GM12878 (cell line): ENCODE measurements around the gene RDH5. TPM values are rescaled to one million over a fixed set of nuclear protein-coding genes. Genes with fewer than 3 reads are reported as not detected.
A peak's percentile ranks its signal among the peaks of the same experiment; 100 is the strongest.

Experiments
- BCL11A ChIP-seq: IDR thresholded peaks from 2 replicates; pipeline ENCODE4 v1.6.1; 2011; ENCODE audit warnings: low read depth, low read length
- HDGF ChIP-seq: fragments of 450-650 bp; IDR thresholded peaks from 2 replicates; pipeline ENCODE4 v1.6.1; 2016; ENCODE audit warnings: antibody characterized with exemption
- KAT2A ChIP-seq: conservative IDR thresholded peaks from 2 replicates; pipeline ENCODE4 v1.6.1; 2011; ENCODE audit warnings: low read depth, low read length; ENCODE audit not compliant: control insufficient read depth
- MEF2A ChIP-seq: IDR thresholded peaks from 2 replicates; pipeline ENCODE4 v1.6.1; 2011; ENCODE audit warnings: low read depth, mild to moderate bottlenecking, low read length, moderate library complexity; ENCODE audit not compliant: insufficient read depth
- MXI1 ChIP-seq: fragments of 150-350 bp; IDR thresholded peaks from 2 replicates; pipeline ENCODE4 v1.6.1; 2011; ENCODE audit warnings: low read depth, mild to moderate bottlenecking, inconsistent platforms, low read length, improper control_type of control experiment
- SREBF2 ChIP-seq: IDR thresholded peaks from 2 replicates; pipeline ENCODE4 v1.6.1; 2012; ENCODE audit warnings: mild to moderate bottlenecking, low read length
- STAT1 ChIP-seq: fragments of 450-650 bp; conservative IDR thresholded peaks from 2 replicates; pipeline ENCODE4 v1.6.1; 2014; ENCODE audit warnings: antibody characterized with exemption, mild to moderate bottlenecking
- TAF1 ChIP-seq: IDR thresholded peaks from 2 replicates; pipeline ENCODE4 v1.6.1; 2011; ENCODE audit warnings: mild to moderate bottlenecking, low read depth, low read length, borderline replicate concordance
- TCF3 ChIP-seq: IDR thresholded peaks from 2 replicates; pipeline ENCODE4 v1.6.1; 2012; ENCODE audit warnings: low read depth, mild to moderate bottlenecking, low read length, borderline replicate concordance; ENCODE audit not compliant: insufficient read depth
- USF2 ChIP-seq: IDR thresholded peaks from 2 replicates; pipeline ENCODE4 v1.6.1; 2011; ENCODE audit warnings: low read depth, low read length, improper control_type of control experiment, borderline replicate concordance
- WRNIP1 ChIP-seq: IDR thresholded peaks from 2 replicates; pipeline ENCODE4 v1.6.1; 2011; ENCODE audit warnings: low read depth, low read length, improper control_type of control experiment, borderline replicate concordance
- ZNF217 ChIP-seq: fragments of 450-650 bp; IDR thresholded peaks from 2 replicates; pipeline ENCODE4 v1.6.1; 2017; ENCODE audit warnings: antibody characterized with exemption, mild to moderate bottlenecking
- ZNF384 ChIP-seq: IDR thresholded peaks from 2 replicates; pipeline ENCODE4 v1.6.1; 2012; ENCODE audit warnings: low read depth, mild to moderate bottlenecking, low read length, improper control_type of control experiment, borderline replicate concordance
- ZNF622 ChIP-seq: fragments of 450-650 bp; IDR thresholded peaks from 2 replicates; pipeline ENCODE4 v1.6.1; 2017; ENCODE audit warnings: mild to moderate bottlenecking, inconsistent platforms
- polyA plus RNA-seq, 11 experiments: library from polyadenylated mRNA; depleted of rRNA in 4 of 11; unstranded in 6 of 11; stranded (reverse) in 5 of 11; fragments of >200 nt; fragmentation: Nextera tagmentation in 4 of 11; fragmentation: Illumina TruSeq in 1 of 11; extraction: Ambion mirVana in 4 of 11; extraction: Trizol in 1 of 11; gene quantifications; 1 replicate in 1 of 11; 2 replicates in 10 of 11; pipeline versions ENCODE4 v1.2.1 to v1.2.3, GENCODE V29; 2011 to 2016; ENCODE audit warnings: inconsistent platforms in 2 of 11, missing spikeins in 2 of 11, low read depth in 1 of 11
- total RNA-seq, 4 experiments: library from RNA; depleted of rRNA in 3 of 4; stranded (reverse); fragments of >200 nt in 3 of 4; fragmentation: Illumina TruSeq in 1 of 4; extraction: Trizol in 1 of 4; gene quantifications; 2 replicates each; pipeline versions ENCODE4 v1.2.1 to v1.2.3, GENCODE V29; 2013 to 2021

The RDH5 gene
- total and polyA plus RNA-seq, 10 of the 15 experiments (the other 5 are each of a cell fraction or from before 2014, with no cell fraction given): 2.6 to 11.6 (median 7.3) TPM

GRCh38 chr12:55728939-55729818 lies 9.0 kb downstream of the RDH5 start, which contains the start of gene CD63 (continued):
- peak; percentile 87 for TF ChIP-seq TCF3
- no peak for TF ChIP-seq ZNF217
- TF ChIP-seq BCL11A: no peak
- TF ChIP-seq ZNF384: no peak
- no peak for TF ChIP-seq ZNF622
- no peak for TF ChIP-seq SREBF2
- TF ChIP-seq TAF1: peak; percentile 48; the same call in 1 of the 2 replicates
- no peak for TF ChIP-seq KAT2A
- TF ChIP-seq WRNIP1: no peak
- TF ChIP-seq MEF2A: no peak
- TF ChIP-seq HDGF: no peak
- peak; percentile 94 for TF ChIP-seq MXI1
- no peak for TF ChIP-seq STAT1
- peak; percentile 78 for TF ChIP-seq USF2
